DMS79 (cell line): ENCODE data around the gene CD3G.
"Not testable (repeated sequence)": the region's sequence is repeated elsewhere in the genome, so short reads cannot be mapped to it uniquely, and the experiment has no call there.

Experiments
- DNase-seq: peaks from one replicate; lab custom pipeline; 2025; lab: John Stamatoyannopoulos, UW

The CD3G gene

GRCh38 chr11:118343981-118344515 lies at the start of gene CD3G:
Gene CD3G (plus strand): TSS chr11:118344344. CDS start chr11:118344424, 80 bp downstream.
- DNase-seq = no peak

DNA sequence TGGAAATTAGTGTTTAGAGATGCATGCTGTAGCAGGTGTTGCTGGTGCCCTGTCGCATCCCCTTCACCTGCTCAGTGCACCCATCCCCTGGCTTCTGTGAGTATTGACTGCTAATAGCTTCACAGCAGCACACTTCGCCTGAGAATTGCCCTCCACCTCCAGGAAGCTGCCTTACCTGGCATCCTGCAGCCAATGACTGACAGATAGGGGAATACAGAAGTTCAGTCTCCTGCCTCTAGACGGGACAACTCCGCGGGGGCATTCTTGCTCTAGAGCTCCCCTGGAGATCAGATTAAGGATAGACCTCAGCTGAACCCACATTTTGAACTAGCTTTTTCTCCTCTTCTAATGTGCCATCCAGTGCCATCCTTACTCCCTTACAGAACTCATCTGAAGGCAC lies 48.9 kb upstream of the CD3G start:
- DNase-seq = no peak

DNA sequence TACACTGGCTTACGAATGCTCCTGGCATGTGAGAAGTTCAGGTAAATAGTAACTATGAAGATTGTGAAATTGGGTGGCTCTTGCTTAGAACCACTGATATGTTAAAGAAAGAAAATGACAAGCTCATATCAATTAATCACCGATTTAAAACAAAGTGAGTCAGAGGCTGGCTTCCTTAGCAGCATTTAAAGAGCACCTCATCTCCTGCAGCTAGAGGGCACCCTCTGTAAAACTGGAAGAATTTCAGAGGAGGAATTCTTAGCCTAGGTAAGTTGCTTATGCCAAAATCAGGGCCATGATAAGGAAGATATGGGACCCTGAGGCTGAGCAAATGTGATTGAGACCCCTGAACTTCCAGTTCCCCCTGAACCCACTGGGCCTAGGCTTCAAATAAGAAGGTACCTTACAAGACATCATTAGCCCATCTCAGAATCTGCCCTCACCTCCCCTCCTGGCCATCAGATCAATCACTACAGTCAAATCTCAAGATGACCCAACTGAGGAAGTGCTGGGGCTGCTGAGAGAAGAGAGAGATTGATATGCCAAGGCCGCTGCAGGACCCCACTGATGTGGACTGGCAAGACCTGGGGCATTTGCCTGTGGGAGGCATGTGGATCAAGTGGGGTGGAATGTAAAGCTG lies 48.2 kb upstream of the CD3G start:
- DNase-seq = no peak

GRCh38 chr11:118301600-118302195 lies 42.4 kb upstream of the CD3G start:
- DNase-seq = no peak

DNA sequence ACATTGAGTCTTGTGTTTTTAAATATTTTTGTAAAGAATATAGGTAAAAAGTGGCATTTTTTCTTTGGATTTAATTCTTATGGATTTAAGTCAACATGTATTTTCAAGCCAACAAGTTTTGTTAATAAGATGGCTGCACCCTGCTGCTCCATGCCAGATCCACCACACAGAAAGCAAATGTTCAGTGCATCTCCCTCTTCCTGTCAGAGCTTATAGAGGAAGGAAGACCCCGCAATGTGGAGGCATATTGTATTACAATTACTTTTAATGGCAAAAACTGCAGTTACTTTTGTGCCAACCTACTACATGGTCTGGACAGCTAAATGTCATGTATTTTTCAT lies 39.9 kb upstream of the CD3G start:
- no peak for DNase-seq

DNA sequence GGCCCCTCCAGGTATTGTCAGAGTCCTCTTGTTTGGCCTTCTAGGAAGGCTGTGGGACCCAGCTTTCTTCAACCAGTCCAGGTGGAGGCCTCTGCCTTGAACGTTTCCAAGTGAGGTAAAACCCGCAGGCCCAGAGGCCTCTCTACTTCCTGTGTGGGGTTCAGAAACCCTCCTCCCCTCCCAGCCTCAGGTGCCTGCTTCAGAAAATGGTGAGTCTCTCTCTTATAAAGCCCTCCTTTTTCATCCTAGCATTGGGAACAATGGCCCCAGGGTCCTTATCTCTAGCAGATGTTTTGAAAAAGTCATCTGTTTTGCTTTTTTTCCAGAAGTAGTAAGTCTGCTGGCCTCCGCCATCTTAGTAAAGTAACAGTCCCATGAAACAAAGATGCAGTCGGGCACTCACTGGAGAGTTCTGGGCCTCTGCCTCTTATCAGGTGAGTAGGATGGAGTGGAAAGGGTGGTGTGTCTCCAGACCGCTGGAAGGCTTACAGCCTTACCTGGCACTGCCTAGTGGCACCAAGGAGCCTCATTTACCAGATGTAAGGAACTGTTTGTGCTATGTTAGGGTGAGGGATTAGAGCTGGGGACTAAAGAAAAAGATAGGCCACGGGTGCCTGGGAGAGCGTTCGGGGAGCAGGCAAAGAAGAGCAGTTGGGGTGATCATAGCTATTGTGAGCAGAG lies 39.4 kb upstream of the CD3G start, which contains the start of gene CD3E:
Gene CD3E (plus strand): TSS at position 163 of the 681 bp plus-strand sequence. CDS start 223 bp downstream, at position 386.
- DNase-seq = no peak

DNA sequence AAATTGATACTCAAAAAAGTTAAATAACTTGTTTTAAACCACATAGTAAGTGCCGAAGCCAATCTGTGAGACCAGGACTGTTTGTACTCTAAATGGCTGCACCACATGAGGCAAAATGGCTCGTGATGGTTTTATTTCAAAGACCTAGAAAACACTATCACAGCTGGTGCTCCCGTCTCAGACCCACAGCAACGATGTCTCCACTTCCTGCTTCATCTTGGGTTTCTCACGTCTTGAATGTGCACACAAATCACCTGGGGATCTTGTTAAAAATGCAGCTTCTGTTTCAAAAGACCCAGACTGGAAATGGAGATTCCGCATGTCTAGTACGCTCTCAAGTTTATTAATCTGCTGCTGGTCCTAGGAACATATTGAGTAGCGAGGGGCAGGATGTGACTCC lies 38.4 kb upstream of the CD3G start:
- DNase-seq = no peak

DNA sequence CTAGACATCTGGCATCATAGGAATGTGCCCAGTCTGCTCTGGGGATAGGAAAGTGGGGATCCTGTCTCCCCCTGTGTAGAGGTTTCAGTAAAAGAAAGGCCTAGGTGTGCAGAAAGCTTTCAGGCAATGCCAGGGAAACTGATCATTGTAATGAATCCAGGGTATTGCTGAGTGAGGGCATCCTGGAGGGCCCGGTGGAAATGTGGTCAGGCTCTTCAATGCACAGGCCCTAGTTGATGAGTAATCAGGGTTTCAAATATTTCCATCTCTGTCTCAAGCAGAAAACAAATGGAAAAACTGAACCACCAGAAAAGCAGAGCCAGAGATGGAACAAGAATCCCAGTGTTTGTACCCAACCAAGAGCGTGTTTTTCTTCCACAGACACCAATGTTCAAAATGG lies 37.6 kb upstream of the CD3G start:
- DNase-seq = no peak

GRCh38 chr11:118308995-118309528 lies 35.1 kb upstream of the CD3G start:
- DNase-seq = not testable (repeated sequence)

DNA sequence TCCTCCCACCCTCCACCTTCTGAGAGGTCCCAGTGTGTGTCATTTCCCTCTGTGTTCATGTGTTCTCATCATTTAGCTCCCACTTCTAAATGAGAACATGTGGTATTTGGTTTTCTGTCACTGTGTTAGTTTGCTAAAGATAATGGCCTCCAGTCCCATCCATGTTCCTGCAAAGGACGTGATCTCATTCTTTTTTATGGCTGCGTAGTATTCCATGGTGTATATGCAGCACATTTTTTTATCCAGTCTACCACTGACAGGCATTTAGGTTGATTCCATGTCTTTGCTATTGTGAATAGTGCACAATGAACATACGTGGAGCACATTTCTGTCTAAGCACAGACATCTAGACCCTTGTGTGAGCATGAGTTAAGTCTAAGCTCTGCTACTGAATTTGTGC lies 33.9 kb upstream of the CD3G start:
- no peak for DNase-seq

DNA sequence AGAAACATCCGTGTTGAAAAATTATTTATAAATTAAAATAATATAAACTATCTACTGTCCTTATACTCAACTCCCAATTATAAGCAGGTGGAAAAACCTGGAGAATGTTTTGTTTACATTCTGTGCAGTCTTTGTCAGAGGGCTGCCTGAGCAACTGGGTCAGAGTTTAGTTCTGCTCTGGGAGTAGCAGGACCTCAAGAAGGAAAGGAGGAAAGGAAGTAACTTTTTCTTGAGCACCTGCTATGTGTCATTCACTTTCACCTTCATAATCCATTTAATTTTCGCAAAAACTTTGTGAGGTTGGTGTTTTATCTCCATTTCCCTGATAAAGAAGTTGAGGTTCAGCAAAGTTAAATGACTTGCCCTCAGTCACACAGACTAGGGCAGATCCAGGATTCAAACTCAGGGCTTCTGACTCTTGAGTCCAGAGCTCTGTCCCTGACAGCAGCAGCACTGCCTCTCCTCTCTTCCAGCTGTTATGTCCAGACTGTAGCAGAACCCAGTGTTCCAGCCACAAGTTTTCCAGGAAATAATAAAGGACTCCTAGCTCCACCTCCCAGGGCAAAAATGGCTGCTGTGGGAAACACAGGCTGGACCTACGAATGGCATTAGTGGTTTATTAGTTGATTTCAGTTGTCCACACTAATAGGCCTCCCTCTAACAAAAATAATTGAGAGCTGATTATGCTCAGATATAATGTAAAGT lies 33.2 kb upstream of the CD3G start:
- DNase-seq = no peak

GRCh38 chr11:118311518-118311917 lies 32.6 kb upstream of the CD3G start:
- no peak for DNase-seq

DNA sequence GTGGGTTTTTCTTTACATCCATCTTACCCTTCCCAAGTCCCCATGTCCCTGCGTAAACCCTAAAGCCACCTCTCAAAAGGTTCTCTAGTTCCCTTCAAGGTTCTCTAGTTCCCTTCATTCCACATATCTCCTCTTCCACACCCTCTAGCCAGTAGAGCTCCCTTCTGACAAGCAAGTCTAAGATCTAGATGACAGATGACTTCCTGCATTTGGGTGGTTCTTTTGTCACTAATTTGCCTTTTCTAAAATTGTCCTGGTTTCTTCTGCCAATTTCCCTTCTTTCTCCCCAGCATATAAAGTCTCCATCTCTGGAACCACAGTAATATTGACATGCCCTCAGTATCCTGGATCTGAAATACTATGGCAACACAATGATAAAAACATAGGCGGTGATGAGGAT lies 31.8 kb upstream of the CD3G start:
- DNase-seq = no peak

- DNase-seq = no peak
These were observed 30.9 kb upstream of the CD3G start for GRCh38 chr11:118313242-118313641.

DNA sequence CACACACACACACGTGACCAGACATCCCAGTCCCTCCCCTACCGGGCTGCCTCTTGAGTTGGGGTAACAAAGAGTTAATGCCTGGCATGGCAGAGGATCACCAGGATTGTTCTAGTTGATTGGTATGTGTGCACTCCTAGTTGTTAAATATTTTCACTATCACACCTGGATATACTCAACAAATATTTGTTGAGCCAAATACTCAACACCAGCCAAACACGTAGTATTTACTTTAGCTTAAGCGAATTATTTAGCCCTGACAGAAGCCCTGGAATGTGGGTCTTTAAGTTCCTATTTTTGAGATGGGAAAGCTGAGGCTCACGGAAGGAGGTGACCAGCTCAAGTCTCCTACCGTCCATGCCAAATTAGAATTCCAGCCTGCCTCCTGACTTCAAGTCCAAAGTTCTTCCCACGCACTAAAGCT lies 29.1 kb upstream of the CD3G start:
- no peak for DNase-seq

- DNase-seq = peak; percentile 2
These were observed 26.0 kb upstream of the CD3G start for GRCh38 chr11:118318124-118318523.

DNA sequence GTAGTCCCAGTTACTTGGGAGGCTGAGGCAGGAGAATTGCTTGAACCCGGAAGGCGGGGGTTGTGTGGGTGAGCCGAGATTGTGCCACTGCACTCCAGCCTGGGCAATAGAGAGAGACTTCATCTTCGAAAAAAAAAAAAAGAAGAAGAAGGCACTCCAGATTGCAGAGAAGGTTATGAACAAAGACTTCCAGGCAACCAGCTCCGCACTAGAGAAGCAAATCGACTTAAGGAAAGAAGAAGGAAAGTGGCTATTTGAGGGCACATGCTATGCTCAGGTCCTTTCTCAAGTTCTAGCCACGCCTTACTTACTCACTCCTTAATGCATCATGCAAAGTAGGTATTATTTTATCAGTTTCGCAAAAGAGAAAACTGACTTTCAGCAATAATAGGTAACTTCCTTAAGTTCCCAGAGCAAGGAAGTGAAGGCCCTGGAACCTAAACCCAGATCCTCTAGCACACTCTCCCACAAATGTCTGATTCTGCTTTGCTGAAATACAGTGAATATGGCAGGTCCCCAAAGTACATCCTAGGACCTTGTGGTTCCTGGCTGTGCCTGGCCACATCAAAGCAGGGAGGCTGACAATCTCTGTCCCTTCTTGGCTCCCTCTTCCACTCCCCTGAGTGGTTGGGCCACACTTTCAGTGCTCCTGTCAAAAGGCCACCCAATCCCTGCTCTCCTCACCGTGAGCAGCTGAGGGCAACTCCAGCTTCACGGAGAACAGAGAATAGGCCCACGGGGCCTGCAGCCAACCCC lies 25.4 kb upstream of the CD3G start:
- DNase-seq = no peak

GRCh38 chr11:118319337-118319707 lies 24.8 kb upstream of the CD3G start:
- no peak for DNase-seq

- no peak for DNase-seq
These were observed 23.6 kb upstream of the CD3G start for GRCh38 chr11:118320515-118320914.

- no peak for DNase-seq
These were observed 22.6 kb upstream of the CD3G start for GRCh38 chr11:118321386-118322082.

GRCh38 chr11:118322721-118323120 lies 21.4 kb upstream of the CD3G start:
- no peak for DNase-seq
